ENCODE measurements around the gene TMC4. TPM values are rescaled to one million over a fixed set of nuclear protein-coding genes. Genes with fewer than 3 reads are reported as not detected.
A peak's percentile ranks its signal among the peaks of the same experiment; 100 is the strongest.

The TMC4 gene
- polyA plus RNA-seq, 3 donors: 1.5 to 2.5 (median 2.1) TPM

- Histone ChIP-seq H3K36me3 (replicated peaks in 1 of 2; ENCODE audit: control insufficient read depth in 1 of 2, insufficient read depth in 2 of 2, low read length in 2 of 2) (peaks cover 59 to 62% of the 10 kb centered on the region in 2 donors), H2AFZ (ENCODE audit: insufficient read depth, low read depth, low read length, poor library complexity, severe bottlenecking) (no peak overlapping the region), H3K4me1 (ENCODE audit: control insufficient read depth in 1 of 2, insufficient read depth in 2 of 2, low read length in 2 of 2) (peaks cover 29 to 37% of the 10 kb centered on the region in 2 donors), H3K27me3 (ENCODE audit: control insufficient read depth in 2 of 2, insufficient read depth in 2 of 2, low read length in 2 of 2) (no peaks in the 10 kb centered on the region), H3K9ac (ENCODE audit: insufficient read depth, low read length, poor library complexity, severe bottlenecking) (no peak overlapping the region), H3K4me3 (replicated peaks in 1 of 3; ENCODE audit: low read depth in 2 of 3, low read length in 3 of 3) (no peak overlapping the region), H3K27ac (ENCODE audit: low read depth in 1 of 2, low read length in 2 of 2) (no peak overlapping the region), H3K79me2 (ENCODE audit: insufficient read depth, low read length) (peaks cover 48% of the 10 kb centered on the region), H3K9me3 (replicated peaks in 1 of 2; ENCODE audit: control insufficient read depth in 1 of 2, insufficient read depth in 1 of 2, low read length in 2 of 2) (no peaks in the 10 kb centered on the region), H3K4me2 (replicated peaks; ENCODE audit: extremely low read depth, low read length, poor library complexity, severe bottlenecking) (no peak overlapping the region), H4K20me1 (ENCODE audit: insufficient read depth, low read length) (peaks cover 74% of the 10 kb centered on the region)
- peaks cover 51 to 60% of the 10 kb centered on the region in 2 donors for H3K36me3 Mint-ChIP-seq
- H3K9me3 Mint-ChIP-seq: no peaks in the 10 kb centered on the region
- intact Hi-C loops (cut with micrococcal nuclease): no loop called here
- no peak for TF ChIP-seq CTCF (IDR thresholded peaks at IDR 0.05)
- no peak for DNase-seq
- peaks cover 35% of the 10 kb centered on the region for H3K4me1 Mint-ChIP-seq
- 100% methylated on average over 3 of the region's 3 CpGs for WGBS (ENCODE audit: insufficient coverage)
- peak overlapping the region in 2 of 7 donors; percentile 35 to 66 for H3K27ac Mint-ChIP-seq
- H3K27me3 Mint-ChIP-seq (ENCODE audit: low read depth in 3 of 3): peaks cover 0 to 4% (median 0%) of the 10 kb centered on the region in 3 donors
- no peak overlapping the region for H3K4me3 Mint-ChIP-seq
Observed at GRCh38 chr19:54156953-54157352, 16.0 kb downstream of the TMC4 start.

GRCh38 chr19:54156490-54156889 is 16.5 kb downstream of the TMC4 start:
- 95% methylated on average over 9 of the region's 11 CpGs for WGBS (ENCODE audit: insufficient coverage)
- H3K4me1 ChIP-seq (ENCODE audit: control insufficient read depth in 1 of 2, insufficient read depth in 2 of 2, low read length in 2 of 2): peaks cover 25 to 32% of the 10 kb centered on the region in 2 donors

More at GRCh38 chr19:54156490-54156889, 16.5 kb downstream of the TMC4 start:
- Histone ChIP-seq H2AFZ (ENCODE audit: insufficient read depth, low read depth, low read length, poor library complexity, severe bottlenecking) (no peak overlapping the region), H3K27ac (ENCODE audit: low read depth in 1 of 2, low read length in 2 of 2) (no peak overlapping the region), H3K36me3 (replicated peaks in 1 of 2; ENCODE audit: control insufficient read depth in 1 of 2, insufficient read depth in 2 of 2, low read length in 2 of 2) (peaks cover 64 to 67% of the 10 kb centered on the region in 2 donors), H3K4me3 (replicated peaks in 1 of 3; ENCODE audit: low read depth in 2 of 3, low read length in 3 of 3) (no peak overlapping the region), H3K9me3 (replicated peaks in 1 of 2; ENCODE audit: control insufficient read depth in 1 of 2, insufficient read depth in 1 of 2, low read length in 2 of 2) (no peaks in the 10 kb centered on the region), H3K9ac (ENCODE audit: insufficient read depth, low read length, poor library complexity, severe bottlenecking) (no peak overlapping the region), H3K4me2 (replicated peaks; ENCODE audit: extremely low read depth, low read length, poor library complexity, severe bottlenecking) (no peak overlapping the region), H4K20me1 (ENCODE audit: insufficient read depth, low read length) (peaks cover 78% of the 10 kb centered on the region), H3K79me2 (ENCODE audit: insufficient read depth, low read length) (peaks cover 44% of the 10 kb centered on the region), H3K27me3 (ENCODE audit: control insufficient read depth in 2 of 2, insufficient read depth in 2 of 2, low read length in 2 of 2) (no peaks in the 10 kb centered on the region)
- H3K27ac Mint-ChIP-seq: peak overlapping the region in 1 of 7 donors; percentile 35
- H3K4me1 Mint-ChIP-seq: peaks cover 32% of the 10 kb centered on the region
- peaks cover 0 to 4% (median 0%) of the 10 kb centered on the region in 3 donors for H3K27me3 Mint-ChIP-seq (ENCODE audit: low read depth in 3 of 3)
- no peaks in the 10 kb centered on the region for H3K9me3 Mint-ChIP-seq
- intact Hi-C loops (cut with micrococcal nuclease): no loop called here
- no peak for TF ChIP-seq CTCF (IDR thresholded peaks at IDR 0.05)
- H3K4me3 Mint-ChIP-seq: no peak overlapping the region
- DNase-seq: no peak
- peaks cover 55 to 64% of the 10 kb centered on the region in 2 donors for H3K36me3 Mint-ChIP-seq

Data from CD14-positive monocyte (primary cell).